Uterus (tissue), 2 donors: ENCODE data around the gene IP6K1.

Source experiments
- POLR2A ChIP-seq, 2 donors: fragments of 450-650 bp; IDR thresholded peaks; one replicate each; pipeline ENCODE4 v1.6.1; 2016; ENCODE audit warnings: antibody characterized with exemption in 2 of 2, mild to moderate bottlenecking in 1 of 2, moderate library complexity in 1 of 2
- TF ChIP-seq, protein P1 (sequence below), 4 experiments: fragments of 200-600 bp in 2 of 4; fragments of 450-650 bp in 2 of 4; sonication (generic) in 2 of 4; IDR thresholded peaks; one replicate each; pipeline ENCODE4 v1.5.1; 2016 to 2019; ENCODE audit warnings: antibody characterized with exemption in 4 of 4, mild to moderate bottlenecking in 2 of 4, moderate library complexity in 1 of 4

DNA sequence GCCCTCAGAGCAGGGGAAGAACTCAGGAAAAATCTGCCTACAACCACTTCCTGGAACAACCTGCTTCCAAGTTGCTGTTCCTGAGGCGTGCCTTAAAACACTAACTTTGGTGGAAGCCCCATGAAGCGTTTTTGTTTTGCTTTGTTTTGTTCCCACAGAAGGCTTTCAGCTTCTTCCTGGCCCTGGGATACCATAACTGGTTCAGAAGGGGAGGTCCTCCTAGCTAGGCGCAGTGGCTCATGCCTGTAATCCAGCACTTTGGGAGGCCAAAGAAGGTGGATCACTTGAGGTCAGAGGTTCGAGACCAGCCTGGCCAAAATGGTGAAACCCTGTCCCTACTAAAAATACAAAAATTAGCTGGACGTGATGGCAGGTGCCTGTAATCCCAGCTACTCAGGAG, 1.2 kb upstream of the IP6K1 start:
- TF ChIP-seq, protein P1, sequence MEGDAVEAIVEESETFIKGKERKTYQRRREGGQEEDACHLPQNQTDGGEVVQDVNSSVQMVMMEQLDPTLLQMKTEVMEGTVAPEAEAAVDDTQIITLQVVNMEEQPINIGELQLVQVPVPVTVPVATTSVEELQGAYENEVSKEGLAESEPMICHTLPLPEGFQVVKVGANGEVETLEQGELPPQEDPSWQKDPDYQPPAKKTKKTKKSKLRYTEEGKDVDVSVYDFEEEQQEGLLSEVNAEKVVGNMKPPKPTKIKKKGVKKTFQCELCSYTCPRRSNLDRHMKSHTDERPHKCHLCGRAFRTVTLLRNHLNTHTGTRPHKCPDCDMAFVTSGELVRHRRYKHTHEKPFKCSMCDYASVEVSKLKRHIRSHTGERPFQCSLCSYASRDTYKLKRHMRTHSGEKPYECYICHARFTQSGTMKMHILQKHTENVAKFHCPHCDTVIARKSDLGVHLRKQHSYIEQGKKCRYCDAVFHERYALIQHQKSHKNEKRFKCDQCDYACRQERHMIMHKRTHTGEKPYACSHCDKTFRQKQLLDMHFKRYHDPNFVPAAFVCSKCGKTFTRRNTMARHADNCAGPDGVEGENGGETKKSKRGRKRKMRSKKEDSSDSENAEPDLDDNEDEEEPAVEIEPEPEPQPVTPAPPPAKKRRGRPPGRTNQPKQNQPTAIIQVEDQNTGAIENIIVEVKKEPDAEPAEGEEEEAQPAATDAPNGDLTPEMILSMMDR (IDR thresholded peaks at IDR 0.05): no peak
- TF ChIP-seq POLR2A (IDR thresholded peaks at IDR 0.05): no peak
